Memory B cell (primary cell): Measurements from ENCODE around the gene FAAP100.

Experiments
- ATAC-seq: fragments of 150-1000 bp; cut with Tn5 transposase; 2 replicates; pipeline ENCODE4 v1.10.0; 2021; ENCODE audit warnings: low read depth, mild to moderate bottlenecking, moderate library complexity
- DNase-seq, 2 donors: peaks; one replicate each; pipeline ENCODE4 v3.0.0; 2022; ENCODE audit warnings: low spot score in 2 of 2
- H3K27ac Mint-ChIP-seq: one replicate; pipeline ENCODE4 v1.8.0; 2022; ENCODE audit warnings: mild to moderate bottlenecking, moderate library complexity, mixed read lengths
- H3K27me3 Mint-ChIP-seq: one replicate; pipeline ENCODE4 v1.8.0; 2022; ENCODE audit warnings: mixed read lengths
- H3K36me3 Mint-ChIP-seq: one replicate; pipeline ENCODE4 v1.8.0; 2022; ENCODE audit warnings: mild to moderate bottlenecking, mixed read lengths
- H3K4me1 Mint-ChIP-seq: one replicate; pipeline ENCODE4 v1.8.0; 2022; ENCODE audit warnings: mixed read lengths
- H3K4me3 Mint-ChIP-seq: one replicate; pipeline ENCODE4 v1.8.0; 2022; ENCODE audit warnings: mild to moderate bottlenecking, moderate library complexity, mixed read lengths
- H3K9me3 Mint-ChIP-seq: one replicate; pipeline ENCODE4 v1.8.0; 2022; ENCODE audit warnings: mixed read lengths

FAAP100 gene

DNA sequence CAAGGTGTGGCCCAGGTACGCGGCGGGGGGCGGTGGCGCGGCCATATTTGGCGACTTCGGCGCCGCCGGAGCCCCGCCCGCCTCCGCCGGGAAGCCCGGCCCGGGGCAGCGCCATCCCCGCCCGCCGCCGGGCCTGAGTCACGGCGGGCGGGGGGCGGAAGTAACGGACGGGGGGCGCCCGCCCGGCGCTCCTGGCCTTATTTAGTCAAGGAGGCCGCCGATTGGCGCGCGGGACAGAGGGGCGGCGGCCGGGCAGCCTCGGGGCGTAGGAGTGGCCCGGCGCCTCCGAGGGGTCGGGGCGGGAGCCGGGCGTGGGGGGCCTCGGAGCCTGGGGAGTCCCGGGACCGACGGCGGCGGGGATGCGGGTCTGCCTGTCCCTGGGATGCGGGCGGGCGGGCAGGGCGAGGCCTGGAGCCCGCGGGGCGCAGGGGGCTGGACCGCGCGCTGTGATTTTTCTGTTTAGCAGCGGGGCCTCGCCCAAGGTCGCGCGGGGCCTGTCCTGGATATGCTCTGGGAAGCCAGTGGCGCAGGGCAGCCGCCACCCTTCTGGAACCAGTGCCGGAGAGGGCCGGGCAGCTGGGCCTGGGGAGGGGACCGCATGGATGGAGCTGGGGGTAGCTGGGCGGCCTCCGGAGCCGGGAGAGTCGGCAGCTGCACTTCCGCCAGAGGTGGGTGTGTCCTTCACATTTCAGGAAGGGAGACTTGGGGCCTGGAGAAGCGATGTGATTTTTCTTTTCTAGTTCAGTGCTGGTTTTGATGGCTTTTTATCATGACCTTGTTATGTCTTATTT is 37.2 kb downstream of the FAAP100 start:
- Mint-ChIP-seq H3K4me1 (peaks cover 41% of the 10 kb centered on the region), H3K4me3 (peak overlapping the region; percentile 85), H3K27ac (peak overlapping the region; percentile 95)

GRCh38 chr17:81514489-81514738 is 37.7 kb downstream of the FAAP100 start:
- H3K36me3 Mint-ChIP-seq, result peaks cover 27% of the 10 kb centered on the region
- peak overlapping the region; percentile 95 for H3K27ac Mint-ChIP-seq
- no peaks in the 10 kb centered on the region for H3K9me3 Mint-ChIP-seq
- ATAC-seq, result no peak
- H3K4me3 Mint-ChIP-seq, result peak overlapping the region; percentile 88
- no peaks in the 10 kb centered on the region for H3K27me3 Mint-ChIP-seq
- peaks cover 46% of the 10 kb centered on the region for H3K4me1 Mint-ChIP-seq
- peak; percentile 40 to 59 for DNase-seq

More for the DNA sequence above, 37.2 kb downstream of the FAAP100 start:
- H3K9me3 Mint-ChIP-seq, result no peaks in the 10 kb centered on the region
- ATAC-seq (peak; percentile 9), DNase-seq (peak; percentile 44 to 58)
- peaks cover 22% of the 10 kb centered on the region for H3K36me3 Mint-ChIP-seq
- H3K27me3 Mint-ChIP-seq, result no peaks in the 10 kb centered on the region

DNA sequence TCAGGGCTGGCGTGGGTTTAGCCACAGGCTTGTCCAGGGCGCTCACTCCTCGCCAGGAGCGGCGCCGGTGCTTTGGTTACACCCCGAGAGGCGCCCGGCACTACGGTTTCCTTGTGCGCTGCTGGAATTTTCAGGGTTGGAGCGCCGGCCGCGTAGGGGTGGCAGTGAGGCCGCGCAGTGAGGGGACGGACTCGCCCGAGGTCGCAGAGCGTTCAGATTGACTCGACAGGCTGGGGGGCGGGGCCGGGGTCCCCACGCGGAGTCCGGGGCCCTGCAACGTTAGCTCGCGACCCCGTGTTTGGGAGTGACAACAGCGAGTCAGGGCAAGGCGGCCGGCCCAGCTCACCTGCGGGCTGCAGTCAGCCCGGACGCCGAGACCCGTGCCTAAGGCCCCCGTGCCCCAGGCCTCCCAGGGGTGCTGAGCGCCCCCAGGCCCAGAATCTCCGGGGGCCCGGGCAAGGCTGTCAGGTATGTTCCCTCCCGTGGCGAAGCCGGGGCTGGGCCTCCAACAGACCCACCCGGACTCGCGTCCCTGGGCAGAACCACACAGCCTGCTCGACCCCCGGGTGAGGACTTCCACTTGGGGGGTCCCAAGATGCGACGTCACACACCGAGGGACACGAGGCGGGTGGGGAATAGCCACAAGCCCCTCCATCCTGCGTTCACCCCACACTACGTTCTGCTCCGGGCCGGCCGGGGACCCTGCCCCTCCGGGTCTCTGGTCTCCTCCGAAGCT is 38.2 kb downstream of the FAAP100 start:
- H3K9me3 Mint-ChIP-seq, result no peaks in the 10 kb centered on the region
- H3K36me3 Mint-ChIP-seq, result peaks cover 32% of the 10 kb centered on the region
- peak overlapping the region; percentile 88 for H3K4me3 Mint-ChIP-seq
- H3K4me1 Mint-ChIP-seq, result peaks cover 51% of the 10 kb centered on the region
- peak in 1 of 2 donors; percentile 70 for DNase-seq
- peak overlapping the region; percentile 95 for H3K27ac Mint-ChIP-seq
- no peak for ATAC-seq
- H3K27me3 Mint-ChIP-seq, result no peaks in the 10 kb centered on the region

- Mint-ChIP-seq H3K27ac (peak overlapping the region; percentile 95), H3K4me1 (peaks cover 53% of the 10 kb centered on the region), H3K36me3 (peaks cover 36% of the 10 kb centered on the region), H3K9me3 (no peaks in the 10 kb centered on the region), H3K4me3 (peak overlapping the region; percentile 88), H3K27me3 (no peaks in the 10 kb centered on the region)
- ATAC-seq (peak; percentile 18), DNase-seq (peak in 1 of 2 donors; percentile 55)
Measured at GRCh38 chr17:81513372-81513752, 38.8 kb downstream of the FAAP100 start.

GRCh38 chr17:81512562-81513371 is 39.4 kb downstream of the FAAP100 start, which contains the start of gene ACTG1:
TSS of gene ACTG1 (minus strand) at chr17:81512799. CDS start at chr17:81512354, 445 bp downstream.
- DNase-seq, result peak; percentile 86
- Mint-ChIP-seq H3K36me3 (peaks cover 36% of the 10 kb centered on the region), H3K4me3 (peak within 1 kb of the TSS; percentile 99), H3K4me1 (peaks cover 48% of the 10 kb centered on the region), H3K27ac (peak within 1 kb of the TSS; percentile 98), H3K27me3 (no peaks in the 10 kb centered on the region), H3K9me3 (no peaks in the 10 kb centered on the region)
- ATAC-seq, result peak; percentile 62

DNA sequence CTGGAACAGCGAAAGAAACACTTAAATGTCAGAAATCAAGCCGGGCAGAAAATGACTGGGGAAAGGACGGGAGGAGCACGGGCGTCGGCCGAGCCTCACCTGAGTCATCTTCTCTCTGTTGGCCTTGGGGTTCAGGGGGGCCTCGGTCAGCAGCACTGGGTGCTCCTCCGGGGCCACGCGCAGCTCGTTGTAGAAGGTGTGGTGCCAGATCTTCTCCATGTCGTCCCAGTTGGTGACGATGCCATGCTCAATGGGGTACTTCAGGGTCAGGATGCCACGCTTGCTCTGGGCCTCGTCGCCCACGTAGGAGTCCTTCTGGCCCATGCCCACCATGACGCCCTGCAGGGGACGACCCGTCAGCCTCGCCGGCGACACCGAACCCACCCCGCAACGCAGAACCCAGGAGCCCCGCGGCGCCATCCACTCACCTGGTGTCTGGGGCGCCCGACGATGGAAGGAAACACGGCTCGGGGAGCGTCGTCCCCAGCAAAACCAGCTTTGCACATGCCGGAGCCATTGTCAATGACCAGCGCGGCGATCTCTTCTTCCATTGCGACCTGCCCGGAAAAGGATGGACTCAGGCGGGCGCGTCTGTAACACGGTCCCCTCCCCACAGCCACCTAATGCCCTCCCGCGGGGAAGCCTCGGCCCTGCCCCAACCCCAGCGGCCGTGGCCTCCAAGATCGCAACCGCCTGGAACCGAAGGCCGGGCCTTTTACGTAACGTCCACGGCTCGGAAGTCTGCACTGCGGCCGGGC is 40.2 kb downstream of the FAAP100 start:
- H3K4me3 Mint-ChIP-seq, result peak overlapping the region; percentile 99
- no peaks in the 10 kb centered on the region for H3K27me3 Mint-ChIP-seq
- H3K4me1 Mint-ChIP-seq, result peaks cover 47% of the 10 kb centered on the region
- peaks cover 38% of the 10 kb centered on the region for H3K36me3 Mint-ChIP-seq
- no peaks in the 10 kb centered on the region for H3K9me3 Mint-ChIP-seq
- peak overlapping the region; percentile 98 for H3K27ac Mint-ChIP-seq
- DNase-seq (peak; percentile 31 to 57), ATAC-seq (no peak)

DNA sequence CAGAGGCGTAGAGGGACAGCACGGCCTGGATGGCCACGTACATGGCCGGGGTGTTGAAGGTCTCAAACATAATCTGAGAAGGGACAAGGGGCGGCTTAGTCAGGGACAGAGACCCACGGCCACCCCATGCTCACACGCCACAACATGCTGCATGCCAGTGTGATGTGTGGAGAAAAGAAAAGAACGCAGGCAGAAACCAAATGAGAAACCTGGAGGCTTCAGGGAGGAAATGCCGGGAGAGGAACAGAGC is 40.7 kb downstream of the FAAP100 start:
- no peak for DNase-seq

DNA sequence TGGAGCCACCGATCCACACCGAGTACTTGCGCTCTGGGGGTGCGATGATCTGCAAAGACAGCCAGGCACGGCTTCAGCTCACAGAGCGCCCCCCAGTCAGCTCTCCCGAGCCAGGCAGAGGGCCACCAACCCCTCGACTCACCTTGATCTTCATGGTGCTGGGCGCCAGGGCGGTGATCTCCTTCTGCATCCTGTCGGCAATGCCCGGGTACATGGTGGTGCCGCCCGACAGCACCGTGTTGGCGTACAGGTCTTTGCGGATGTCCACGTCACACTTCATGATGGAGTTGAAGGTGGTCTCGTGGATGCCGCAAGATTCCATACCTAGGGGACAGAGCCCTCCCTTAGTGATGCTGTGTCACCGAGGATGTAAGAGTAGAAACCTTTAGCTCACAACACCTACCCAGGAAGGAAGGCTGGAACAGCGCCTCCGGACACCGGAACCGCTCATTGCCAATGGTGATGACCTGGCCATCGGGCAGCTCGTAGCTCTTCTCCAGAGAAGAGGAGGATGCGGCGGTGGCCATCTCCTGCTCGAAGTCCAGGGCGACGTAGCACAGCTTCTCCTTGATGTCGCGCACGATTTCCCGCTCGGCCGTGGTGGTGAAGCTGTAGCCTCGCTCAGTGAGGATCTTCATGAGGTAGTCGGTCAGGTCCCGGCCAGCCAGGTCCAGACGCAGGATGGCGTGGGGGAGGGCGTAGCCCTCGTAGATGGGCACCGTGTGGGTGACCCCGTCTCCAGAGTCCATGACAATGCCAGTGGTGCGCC is 41.2 kb downstream of the FAAP100 start:
- DNase-seq (peak; percentile 25 to 52), ATAC-seq (no peak)
- Mint-ChIP-seq H3K27me3 (no peaks in the 10 kb centered on the region), H3K4me1 (peaks cover 38% of the 10 kb centered on the region), H3K27ac (peak overlapping the region; percentile 98), H3K9me3 (no peaks in the 10 kb centered on the region), H3K36me3 (peaks cover 38% of the 10 kb centered on the region), H3K4me3 (peak overlapping the region; percentile 99)

More for the DNA sequence above, 40.7 kb downstream of the FAAP100 start:
- peak overlapping the region; percentile 99 for H3K4me3 Mint-ChIP-seq
- H3K36me3 Mint-ChIP-seq, result peaks cover 38% of the 10 kb centered on the region
- H3K9me3 Mint-ChIP-seq, result no peaks in the 10 kb centered on the region
- peaks cover 43% of the 10 kb centered on the region for H3K4me1 Mint-ChIP-seq
- no peak for ATAC-seq
- H3K27me3 Mint-ChIP-seq, result no peaks in the 10 kb centered on the region
- H3K27ac Mint-ChIP-seq, result peak overlapping the region; percentile 98

DNA sequence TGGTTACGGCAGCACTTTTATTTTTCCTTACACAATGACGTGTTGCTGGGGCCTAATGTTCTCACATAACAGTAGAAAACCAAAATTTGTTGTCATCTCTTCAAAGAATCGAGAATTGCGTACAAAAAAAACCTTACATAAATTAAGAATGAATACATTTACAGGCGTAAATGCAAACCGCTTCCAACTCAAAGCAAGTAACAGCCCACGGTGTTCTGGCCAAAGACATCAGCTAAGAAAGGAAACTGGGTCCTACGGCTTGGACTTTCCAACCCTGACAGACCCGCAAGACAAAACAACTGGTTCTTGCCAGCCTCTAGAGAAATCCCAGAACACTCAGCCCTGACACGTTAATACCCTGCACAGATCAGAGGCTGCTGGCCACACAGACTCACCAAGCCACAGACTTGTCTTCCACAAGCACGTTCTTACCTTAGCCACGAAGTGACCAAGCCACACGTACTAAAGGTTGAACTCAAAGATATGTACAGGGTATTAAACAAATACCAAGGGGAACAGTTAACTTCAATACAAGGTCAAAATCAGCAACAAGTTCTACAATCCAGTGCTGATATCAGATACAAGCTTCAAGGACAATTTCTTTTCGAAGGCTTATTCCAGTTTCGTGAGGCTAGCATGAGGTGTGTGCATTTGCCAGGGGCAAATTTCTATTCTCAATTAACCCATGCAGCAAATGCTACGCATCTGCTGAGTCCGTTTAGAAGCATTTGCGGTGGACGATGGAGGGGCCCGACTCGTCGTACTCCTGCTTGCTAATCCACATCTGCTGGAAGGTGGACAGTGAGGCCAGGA is 42.0 kb downstream of the FAAP100 start:
- no peak for ATAC-seq
- Mint-ChIP-seq H3K27ac (peak overlapping the region; percentile 98), H3K9me3 (no peaks in the 10 kb centered on the region), H3K36me3 (peaks cover 38% of the 10 kb centered on the region), H3K4me1 (peaks cover 35% of the 10 kb centered on the region), H3K4me3 (peak overlapping the region; percentile 99), H3K27me3 (no peaks in the 10 kb centered on the region)
- no peak for DNase-seq

GRCh38 chr17:81509207-81509971 is 42.8 kb downstream of the FAAP100 start:
- peaks cover 35% of the 10 kb centered on the region for H3K4me1 Mint-ChIP-seq
- no peaks in the 10 kb centered on the region for H3K9me3 Mint-ChIP-seq
- no peak for ATAC-seq
- peaks cover 38% of the 10 kb centered on the region for H3K36me3 Mint-ChIP-seq
- peak overlapping the region; percentile 99 for H3K4me3 Mint-ChIP-seq
- H3K27me3 Mint-ChIP-seq, result no peaks in the 10 kb centered on the region
- DNase-seq, result no peak
- H3K27ac Mint-ChIP-seq, result peak overlapping the region; percentile 98

- H3K4me1 Mint-ChIP-seq, result peaks cover 34% of the 10 kb centered on the region
- no peaks in the 10 kb centered on the region for H3K9me3 Mint-ChIP-seq
- DNase-seq (no peak), ATAC-seq (no peak)
- H3K4me3 Mint-ChIP-seq, result peak overlapping the region; percentile 99
- no peaks in the 10 kb centered on the region for H3K27me3 Mint-ChIP-seq
- H3K27ac Mint-ChIP-seq, result no peak overlapping the region
- H3K36me3 Mint-ChIP-seq, result peaks cover 38% of the 10 kb centered on the region
Measured at GRCh38 chr17:81508639-81509206, 43.4 kb downstream of the FAAP100 start.

DNA sequence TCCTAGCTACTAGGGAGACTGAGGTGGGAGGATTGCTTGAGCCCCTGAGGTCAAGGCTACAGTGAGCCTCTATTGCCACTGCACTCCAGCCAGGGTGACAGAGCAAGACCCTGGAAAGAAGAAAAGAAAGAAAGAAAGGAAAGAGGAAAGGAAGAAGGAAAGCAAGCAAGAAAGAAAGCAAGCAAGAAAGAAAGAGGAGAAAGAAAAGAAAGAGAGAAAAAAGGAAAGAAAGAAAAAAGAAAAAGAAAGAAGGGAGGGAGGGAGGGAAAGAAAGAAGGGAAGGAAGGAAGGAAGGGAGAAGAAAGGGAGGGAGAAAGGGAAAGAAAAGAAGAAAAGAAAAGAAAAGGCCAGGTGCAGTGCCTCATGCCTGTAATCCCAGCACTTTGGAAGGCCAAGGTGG is 48.5 kb downstream of the FAAP100 start:
- no peaks in the 10 kb centered on the region for H3K9me3 Mint-ChIP-seq
- H3K4me1 Mint-ChIP-seq, result peaks cover 3% of the 10 kb centered on the region
- peaks cover 3% of the 10 kb centered on the region for H3K36me3 Mint-ChIP-seq
- no peak for ATAC-seq
- H3K27ac Mint-ChIP-seq, result peak overlapping the region; percentile 26
- H3K27me3 Mint-ChIP-seq, result no peaks in the 10 kb centered on the region
- DNase-seq, result no peak
- no peak overlapping the region for H3K4me3 Mint-ChIP-seq
